HUES48 (cell line): ENCODE data around the gene IFT27.
"Not testable (repeated sequence)": the region's sequence is repeated elsewhere in the genome, so short reads cannot be mapped to it uniquely, and the experiment has no call there.

Source experiments
- H3K27ac ChIP-seq: one replicate; pipeline ENCODE4 v1.7.0; 2013; ENCODE audit warnings: low read depth, low read length, inconsistent platforms
- H3K27me3 ChIP-seq: 2 replicates; pipeline ENCODE4 v1.6.1; 2013; ENCODE audit warnings: mild to moderate bottlenecking, low read length; ENCODE audit not compliant: control insufficient read depth, insufficient read depth
- H3K36me3 ChIP-seq: 2 replicates; pipeline ENCODE4 v1.6.1; 2013; ENCODE audit warnings: low read length; ENCODE audit not compliant: control insufficient read depth, insufficient read depth
- H3K4me1 ChIP-seq: 2 replicates; pipeline ENCODE4 v1.6.1; 2013; ENCODE audit warnings: mild to moderate bottlenecking, low read length; ENCODE audit not compliant: control insufficient read depth, insufficient read depth
- H3K4me3 ChIP-seq: 2 replicates; pipeline ENCODE4 v1.5.1; 2013; ENCODE audit warnings: mild to moderate bottlenecking, low read depth, low read length
- H3K9ac ChIP-seq: 2 replicates; pipeline ENCODE4 v1.6.1; 2013; ENCODE audit warnings: mild to moderate bottlenecking, low read depth, low read length, moderate library complexity
- H3K9me3 ChIP-seq: 2 replicates; pipeline ENCODE4 v1.6.1; 2013; ENCODE audit warnings: low read length; ENCODE audit not compliant: control insufficient read depth, insufficient read depth

Gene IFT27

GRCh38 chr22:36756031-36756430 lies 19.9 kb downstream of the IFT27 start:
- Histone ChIP-seq H3K9me3 (no peaks in the 10 kb centered on the region), H3K27ac (no peak overlapping the region), H3K4me3 (no peak overlapping the region), H3K9ac (no peak overlapping the region), H3K27me3 (peaks cover 7% of the 10 kb centered on the region; the same call in 1 of the 2 replicates), H3K4me1 (no peaks in the 10 kb centered on the region), H3K36me3 (peaks cover 3% of the 10 kb centered on the region; the same call in 1 of the 2 replicates)

DNA sequence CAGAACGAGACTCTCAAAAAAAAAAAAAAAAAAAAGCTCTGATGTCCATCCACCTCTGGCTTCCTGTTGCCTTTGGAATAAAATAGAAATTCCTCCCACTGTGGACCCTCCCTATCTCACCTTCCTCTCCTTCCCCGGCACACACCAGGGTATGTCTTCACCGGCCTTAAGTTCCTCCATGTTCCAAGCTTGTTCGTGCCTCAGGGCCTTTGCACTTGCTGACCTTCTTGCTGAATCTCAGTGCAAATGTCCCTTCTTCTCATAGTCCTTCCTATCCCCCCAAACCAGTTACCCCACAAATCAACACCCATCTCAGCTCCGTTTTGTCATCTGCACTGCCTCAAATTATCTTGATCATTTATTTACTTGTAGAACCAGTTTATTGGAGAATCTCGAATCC lies 20.6 kb downstream of the IFT27 start:
- Histone ChIP-seq H3K36me3 (no peaks in the 10 kb centered on the region), H3K9ac (no peak overlapping the region), H3K4me3 (no peak overlapping the region), H3K27ac (no peak overlapping the region), H3K27me3 (peaks cover 7% of the 10 kb centered on the region; the same call in 1 of the 2 replicates), H3K4me1 (no peaks in the 10 kb centered on the region), H3K9me3 (no peaks in the 10 kb centered on the region)

DNA sequence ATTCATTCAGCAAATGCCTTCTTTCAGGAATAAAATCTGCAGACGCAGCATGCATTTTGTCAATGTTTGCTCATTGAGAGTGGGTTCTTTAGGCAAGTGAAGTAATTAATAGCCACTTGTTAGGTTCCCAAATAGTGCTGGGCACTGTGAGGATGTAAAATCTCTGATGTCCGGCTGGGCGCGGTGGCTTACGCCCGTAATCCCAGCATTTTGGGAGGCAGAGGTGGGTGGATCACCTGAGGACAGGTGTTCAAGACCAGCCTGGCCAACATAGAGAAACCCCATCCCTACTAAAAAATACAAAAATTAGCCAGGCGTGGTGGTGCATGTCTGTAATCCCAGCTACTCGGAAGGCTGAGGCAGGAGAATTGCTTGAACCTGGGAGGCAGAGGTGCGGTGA lies 21.0 kb downstream of the IFT27 start:
- not testable (repeated sequence) for H3K27me3 ChIP-seq, H3K9me3 ChIP-seq, H3K4me1 ChIP-seq, H3K9ac ChIP-seq, H3K4me3 ChIP-seq, H3K36me3 ChIP-seq, H3K27ac ChIP-seq

- no peaks in the 10 kb centered on the region for H3K9me3 ChIP-seq
- H3K9ac ChIP-seq = no peak overlapping the region
- no peak overlapping the region for H3K4me3 ChIP-seq
- H3K27me3 ChIP-seq = peaks cover 7% of the 10 kb centered on the region; the same call in 1 of the 2 replicates
- no peak overlapping the region for H3K27ac ChIP-seq
- H3K4me1 ChIP-seq = no peaks in the 10 kb centered on the region
- no peaks in the 10 kb centered on the region for H3K36me3 ChIP-seq
Observed at GRCh38 chr22:36753916-36754315, 22.0 kb downstream of the IFT27 start.

DNA sequence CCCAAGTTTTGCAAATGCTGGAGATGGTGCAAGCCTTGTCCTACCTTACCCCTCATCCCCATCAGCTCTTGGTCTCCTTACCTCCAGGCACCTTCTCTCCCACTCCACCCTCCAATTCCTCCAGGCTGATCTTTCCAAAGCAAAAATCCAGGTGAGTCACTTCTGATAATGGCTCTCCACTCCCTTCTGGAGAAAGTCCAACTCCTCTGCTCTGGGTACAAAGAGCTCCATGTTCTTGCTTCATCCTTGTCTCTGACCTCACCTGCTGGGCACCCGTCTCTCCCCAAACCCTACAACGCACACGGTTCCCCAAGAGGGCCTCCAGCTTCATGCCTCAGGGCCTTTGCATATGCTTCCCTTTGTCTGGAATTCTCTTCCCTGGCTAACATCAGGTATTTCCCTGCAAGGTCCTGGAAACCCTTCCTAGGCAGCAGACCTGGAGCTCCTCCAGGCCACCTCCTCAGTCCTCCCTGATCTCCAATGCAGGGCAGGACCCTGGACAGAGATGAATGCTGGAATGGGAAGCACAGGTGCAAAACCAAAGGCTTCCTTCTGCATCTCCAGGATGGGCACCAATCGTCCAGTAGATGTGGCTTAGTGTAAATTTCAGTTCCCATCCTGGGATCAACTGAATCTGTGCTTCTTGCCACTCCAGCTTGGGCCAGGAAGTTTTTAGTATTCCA lies 22.7 kb downstream of the IFT27 start:
- Histone ChIP-seq H3K4me3 (no peak overlapping the region), H3K4me1 (no peaks in the 10 kb centered on the region)

GRCh38 chr22:36746375-36746970 lies 29.4 kb downstream of the IFT27 start:
- Histone ChIP-seq H3K4me1 (no peaks in the 10 kb centered on the region), H3K27ac (no peak overlapping the region), H3K9me3 (no peaks in the 10 kb centered on the region), H3K27me3 (no peaks in the 10 kb centered on the region), H3K4me3 (no peak overlapping the region), H3K36me3 (no peaks in the 10 kb centered on the region), H3K9ac (no peak overlapping the region)

More for the DNA sequence above, 22.7 kb downstream of the IFT27 start:
- H3K9me3 ChIP-seq = no peaks in the 10 kb centered on the region
- no peak overlapping the region for H3K27ac ChIP-seq
- no peak overlapping the region for H3K9ac ChIP-seq
- peaks cover 7% of the 10 kb centered on the region; the same call in 1 of the 2 replicates for H3K27me3 ChIP-seq
- no peaks in the 10 kb centered on the region for H3K36me3 ChIP-seq

GRCh38 chr22:36745301-36745995 lies 30.5 kb downstream of the IFT27 start:
- no peaks in the 10 kb centered on the region for H3K9me3 ChIP-seq
- H3K4me1 ChIP-seq = no peaks in the 10 kb centered on the region
- no peak overlapping the region for H3K4me3 ChIP-seq
- no peak overlapping the region for H3K9ac ChIP-seq
- H3K27ac ChIP-seq = no peak overlapping the region
- H3K27me3 ChIP-seq = no peaks in the 10 kb centered on the region
- H3K36me3 ChIP-seq = no peaks in the 10 kb centered on the region

DNA sequence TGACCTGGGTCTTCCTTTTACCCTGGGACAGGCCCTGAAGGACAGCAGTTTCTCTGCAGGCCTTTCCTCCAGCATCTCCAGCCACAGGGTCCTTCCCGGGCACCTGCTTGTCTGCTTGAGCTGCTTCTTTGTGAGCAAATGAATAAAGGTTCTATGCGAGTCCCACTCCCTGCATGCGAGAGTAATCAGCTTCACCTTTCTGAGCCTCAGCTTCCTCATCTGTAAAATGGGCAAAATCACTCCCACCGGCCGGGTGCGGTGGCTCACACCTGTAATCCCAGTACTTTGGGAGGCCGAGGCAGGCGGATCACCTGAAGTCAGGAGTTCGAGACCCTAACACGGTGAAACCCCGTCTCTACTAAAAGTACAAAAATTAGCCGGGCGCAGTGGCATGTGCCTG lies 31.1 kb downstream of the IFT27 start:
- H3K4me3 ChIP-seq = no peak overlapping the region
- H3K9ac ChIP-seq = no peak overlapping the region
- no peaks in the 10 kb centered on the region for H3K9me3 ChIP-seq
- no peaks in the 10 kb centered on the region for H3K4me1 ChIP-seq
- H3K36me3 ChIP-seq = no peaks in the 10 kb centered on the region
- H3K27me3 ChIP-seq = no peaks in the 10 kb centered on the region
- H3K27ac ChIP-seq = no peak overlapping the region

- H3K36me3 ChIP-seq = no peaks in the 10 kb centered on the region
- H3K27me3 ChIP-seq = no peaks in the 10 kb centered on the region
- no peak overlapping the region for H3K4me3 ChIP-seq
- no peak overlapping the region for H3K9ac ChIP-seq
- H3K4me1 ChIP-seq = no peaks in the 10 kb centered on the region
- no peak overlapping the region for H3K27ac ChIP-seq
- H3K9me3 ChIP-seq = no peaks in the 10 kb centered on the region
Observed at GRCh38 chr22:36744413-36744765, 31.5 kb downstream of the IFT27 start.

DNA sequence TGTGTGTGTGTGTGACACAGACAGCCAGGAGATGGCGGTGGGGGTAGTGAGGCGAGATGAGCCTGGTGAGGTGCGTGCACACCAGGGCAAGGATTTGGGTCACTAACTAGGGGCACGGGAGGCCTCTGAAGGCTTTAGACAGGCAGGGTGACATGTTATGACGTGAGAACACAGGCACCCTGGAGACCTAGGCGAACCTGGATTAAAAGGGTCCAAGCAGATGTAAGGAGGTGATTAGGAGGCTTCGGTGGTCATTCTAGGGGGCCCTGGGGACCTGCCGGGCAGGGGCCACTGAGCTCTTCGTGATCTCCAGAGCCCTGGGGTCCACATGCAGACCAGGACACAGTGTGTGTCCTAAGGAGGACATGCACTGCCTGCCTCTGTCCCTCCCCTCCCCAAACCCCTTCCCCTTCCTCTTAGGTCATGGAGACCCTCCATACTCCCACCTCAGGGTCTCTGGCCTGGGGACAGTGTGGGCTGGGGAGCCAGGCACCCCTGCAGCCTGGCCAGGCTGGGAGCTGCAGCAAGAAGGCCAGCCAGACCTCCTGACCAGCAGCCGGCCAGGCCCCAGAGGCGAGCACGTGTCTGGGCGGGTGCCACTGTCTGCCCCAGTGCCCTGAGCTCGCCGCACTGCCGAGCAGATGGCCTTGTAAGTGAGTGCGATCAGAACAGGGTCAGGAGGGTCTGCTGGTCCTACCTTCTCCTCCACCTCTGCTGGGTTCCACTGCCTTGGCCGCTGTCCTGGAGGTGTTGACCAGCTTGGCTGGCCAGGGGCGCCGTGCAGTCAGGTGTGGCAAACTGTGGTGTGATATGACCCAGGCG lies 32.1 kb downstream of the IFT27 start:
- Histone ChIP-seq H3K27ac (no peak overlapping the region), H3K27me3 (no peaks in the 10 kb centered on the region), H3K9me3 (no peaks in the 10 kb centered on the region), H3K4me1 (no peaks in the 10 kb centered on the region), H3K9ac (no peak overlapping the region), H3K4me3 (no peak overlapping the region), H3K36me3 (no peaks in the 10 kb centered on the region)
